ENCODE results near the gene SLC25A14. TPM values are rescaled to one million over a fixed set of nuclear protein-coding genes. Genes with fewer than 3 reads are reported as not detected.
A peak's percentile ranks its signal among the peaks of the same experiment; 100 is the strongest.

Gene SLC25A14
- total and polyA plus RNA-seq, 2 of the 8 experiments (the other 6 are each of a cell fraction or from before 2014, with no cell fraction given), result 9.3 to 14.2 TPM

DNA sequence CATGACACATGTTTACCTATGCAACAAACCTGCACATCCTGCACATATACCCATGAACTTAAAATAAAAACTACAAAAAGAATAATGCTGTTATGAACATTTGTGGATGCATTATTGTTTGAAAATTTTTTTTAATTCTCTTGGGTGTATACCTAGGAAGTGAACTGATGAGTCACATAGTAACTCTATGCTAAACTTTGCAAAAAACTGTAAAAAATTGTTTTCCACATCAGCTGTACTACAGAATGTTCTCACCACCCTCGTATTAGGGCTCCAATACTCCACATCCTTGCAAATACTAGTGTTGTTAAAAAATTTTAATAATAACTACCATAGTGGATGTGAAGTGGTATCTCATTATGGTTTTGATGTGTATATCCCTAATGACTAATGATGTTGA is 37.7 kb upstream of the SLC25A14 start:
- POLR2A ChIA-PET (ENCODE audit: partially characterized antibody), result no interaction called here
- Histone ChIP-seq H3K4me3 (ENCODE audit: extremely low read depth in 1 of 4, insufficient read depth in 2 of 4, low read depth in 3 of 4, low read length in 4 of 4) (no peak overlapping the region), H2AK5ac (ENCODE audit: low read depth, low read length) (no peak overlapping the region), H3K23ac (ENCODE audit: insufficient read length) (no peak overlapping the region), H3K23me2 (ENCODE audit: low read depth, low read length) (no peaks in the 10 kb centered on the region), H2BK15ac (ENCODE audit: low read length) (no peak overlapping the region), H2BK12ac (ENCODE audit: low read depth, low read length) (no peak overlapping the region), H3K79me1 (ENCODE audit: low read depth, low read length) (no peaks in the 10 kb centered on the region), H3K9me3 (ENCODE audit: insufficient read depth in 2 of 2, low read depth in 1 of 2, low read length in 1 of 2) (no peaks in the 10 kb centered on the region), H2BK120ac (replicated peaks; ENCODE audit: low read depth, low read length) (no peak overlapping the region), H3K27ac (ENCODE audit: low read depth, low read length) (no peak overlapping the region), H2AFZ (ENCODE audit: low read length) (no peak overlapping the region), H3K9ac (replicated peaks in 1 of 4; ENCODE audit: extremely low read depth in 1 of 4, low read depth in 3 of 4, low read length in 3 of 4) (no peak overlapping the region), H2BK20ac (ENCODE audit: low read length) (no peak overlapping the region), H3K79me2 (ENCODE audit: control insufficient read depth in 1 of 2, insufficient read depth in 2 of 2, low read length in 2 of 2) (no peaks in the 10 kb centered on the region), H3K56ac (replicated peaks; ENCODE audit: insufficient read length, low read depth, low read length) (no peak overlapping the region), H3K27me3 (replicated peaks in 1 of 4; ENCODE audit: control insufficient read depth in 3 of 4, extremely low read depth in 1 of 4, insufficient read depth in 3 of 4, low read length in 3 of 4) (no peaks in the 10 kb centered on the region), H3K18ac (ENCODE audit: extremely low read depth, low read length) (no peak overlapping the region), H3K4me1 (replicated peaks in 1 of 4; ENCODE audit: control insufficient read depth in 3 of 4, insufficient read depth in 4 of 4, low read length in 3 of 4) (no peaks in the 10 kb centered on the region; a peak in 1 of 7 replicates), H4K20me1 (replicated peaks in 1 of 2; ENCODE audit: control insufficient read depth in 1 of 2, insufficient read depth in 2 of 2, low read length in 2 of 2) (no peaks in the 10 kb centered on the region), H3K36me3 (ENCODE audit: control insufficient read depth in 2 of 4, insufficient read depth in 4 of 4, low read length in 3 of 4) (no peaks in the 10 kb centered on the region), H4K5ac (ENCODE audit: insufficient read length, low read depth, low read length) (no peak overlapping the region), H2BK5ac (ENCODE audit: low read depth, low read length) (no peak overlapping the region), H4K91ac (replicated peaks; ENCODE audit: insufficient read length, low read length) (no peak overlapping the region), H3K4me2 (ENCODE audit: insufficient read depth in 1 of 2, low read depth in 2 of 2, low read length in 2 of 2) (no peak overlapping the region), H3K14ac (ENCODE audit: insufficient read length) (no peak overlapping the region), H4K8ac (ENCODE audit: extremely low read depth, insufficient read depth, low read length) (no peak overlapping the region), H3K4ac (replicated peaks; ENCODE audit: insufficient read length, low read depth, low read length) (no peak overlapping the region)
- CTCF ChIA-PET (ENCODE audit: partially characterized antibody), result no interaction called here
- TF ChIP-seq SAP30 (IDR thresholded peaks at IDR 0.05; ENCODE audit: insufficient read depth, insufficient replicate concordance, low read length) (no peak), SRF (IDR thresholded peaks at IDR 0.05; ENCODE audit: low read depth, low read length) (no peak), NRF1 (IDR thresholded peaks at IDR 0.05; ENCODE audit: low read depth, low read length) (no peak), POLR2AphosphoS5 (IDR thresholded peaks at IDR 0.05; ENCODE audit: low read depth, low read length) (no peak), CTBP2 (IDR thresholded peaks at IDR 0.05; ENCODE audit: borderline replicate concordance, insufficient read depth, insufficient read length, low read length) (no peak), RXRA (IDR thresholded peaks at IDR 0.05; ENCODE audit: insufficient read depth, low read depth, low read length) (no peak), CBX5 (IDR thresholded peaks at IDR 0.05; ENCODE audit: low read depth, low read length) (no peak)
- TF ChIP-seq, protein P1, sequence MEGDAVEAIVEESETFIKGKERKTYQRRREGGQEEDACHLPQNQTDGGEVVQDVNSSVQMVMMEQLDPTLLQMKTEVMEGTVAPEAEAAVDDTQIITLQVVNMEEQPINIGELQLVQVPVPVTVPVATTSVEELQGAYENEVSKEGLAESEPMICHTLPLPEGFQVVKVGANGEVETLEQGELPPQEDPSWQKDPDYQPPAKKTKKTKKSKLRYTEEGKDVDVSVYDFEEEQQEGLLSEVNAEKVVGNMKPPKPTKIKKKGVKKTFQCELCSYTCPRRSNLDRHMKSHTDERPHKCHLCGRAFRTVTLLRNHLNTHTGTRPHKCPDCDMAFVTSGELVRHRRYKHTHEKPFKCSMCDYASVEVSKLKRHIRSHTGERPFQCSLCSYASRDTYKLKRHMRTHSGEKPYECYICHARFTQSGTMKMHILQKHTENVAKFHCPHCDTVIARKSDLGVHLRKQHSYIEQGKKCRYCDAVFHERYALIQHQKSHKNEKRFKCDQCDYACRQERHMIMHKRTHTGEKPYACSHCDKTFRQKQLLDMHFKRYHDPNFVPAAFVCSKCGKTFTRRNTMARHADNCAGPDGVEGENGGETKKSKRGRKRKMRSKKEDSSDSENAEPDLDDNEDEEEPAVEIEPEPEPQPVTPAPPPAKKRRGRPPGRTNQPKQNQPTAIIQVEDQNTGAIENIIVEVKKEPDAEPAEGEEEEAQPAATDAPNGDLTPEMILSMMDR (IDR thresholded peaks at IDR 0.05; ENCODE audit: control extremely low read depth in 1 of 3, insufficient read depth in 1 of 3, low read depth in 1 of 3, low read length in 3 of 3), result no peak
- 100% methylated on average over 1 of the region's 1 CpG; no CpG with 5 or more reads in 1 of the 2 experiments for WGBS, 2 experiments (ENCODE audit: extremely low coverage in 1 of 2, insufficient coverage in 1 of 2, insufficient read length in 1 of 2, insufficient replicate concordance in 2 of 2, low coverage in 1 of 2, low lambda C conversion rate in 2 of 2, missing lambda C conversion rate in 1 of 2)
- FAIRE-seq (peak; percentile 72), DNase-seq (ENCODE audit: low read depth in 1 of 2, low spot score in 2 of 2) (no peak)
